OCI-LY1 (cell line): ENCODE results near the gene PHACTR2.

Experiments
- CTCF ChIP-seq: fragments of 200-600 bp; sonication (generic), shearing (Covaris generic); IDR thresholded peaks from 2 replicates; pipeline ENCODE4 v1.5.1; 2017; ENCODE audit warnings: mild to moderate bottlenecking, antibody characterized with exemption, low read length, moderate library complexity, mixed read lengths
- EZH2 ChIP-seq: fragments of 200-600 bp; sonication (generic), shearing (Covaris generic); IDR thresholded peaks from 2 replicates; pipeline ENCODE4 v1.8.0; 2017; ENCODE audit warnings: borderline replicate concordance, mixed run types, mild to moderate bottlenecking, antibody characterized with exemption, low read length, moderate library complexity, mixed read lengths

DNA sequence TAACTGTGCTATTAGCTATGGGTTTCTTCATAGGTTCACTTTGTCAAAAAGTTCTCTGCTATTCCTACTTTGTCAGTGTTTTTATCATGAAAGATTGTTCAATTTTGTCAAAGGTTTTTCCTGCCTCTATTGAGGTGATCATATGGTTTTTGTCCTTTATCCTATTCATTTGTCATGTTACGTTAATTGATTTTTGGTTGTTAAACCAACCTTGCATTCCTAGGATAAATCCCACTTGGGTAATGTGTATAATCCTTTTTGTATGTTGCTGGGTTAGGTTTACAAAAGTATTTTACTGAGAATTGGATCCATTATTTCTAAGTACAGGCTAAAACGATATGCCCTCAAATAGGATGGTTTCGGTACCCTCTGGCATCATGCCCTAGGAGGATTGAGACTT is 5.0 kb downstream of the PHACTR2 start:
- TF ChIP-seq CTCF (no peak), EZH2 (no peak)
